SU-DHL-6 (cell line): Measurements from ENCODE around the gene ADCY2.

Experiments
- H2AFZ ChIP-seq: fragments of 200-600 bp; sonication (generic); 2 replicates; pipeline ENCODE4 v1.6.1; 2014; ENCODE audit warnings: low read depth, mild to moderate bottlenecking, moderate library complexity, mixed read lengths, antibody characterized with exemption, low read length; ENCODE audit not compliant: severe bottlenecking
- H3F3A ChIP-seq: fragments of 200-600 bp; shearing (Covaris generic); 2 replicates; pipeline ENCODE4 v1.6.0; 2016; ENCODE audit warnings: antibody characterized with exemption, mild to moderate bottlenecking; ENCODE audit not compliant: insufficient read depth
- H3K27ac ChIP-seq: fragments of 200-600 bp; sonication (generic); 2 replicates; pipeline ENCODE4 v1.5.1; 2016; ENCODE audit warnings: low read depth, mild to moderate bottlenecking, low read length, moderate library complexity, mixed read lengths
- H3K27me3 ChIP-seq: fragments of 200-600 bp; sonication (generic), shearing (Covaris generic); 2 replicates; pipeline ENCODE4 v1.6.0; 2014; ENCODE audit warnings: mild to moderate bottlenecking, low read length
- H3K36me3 ChIP-seq: fragments of 200-600 bp; sonication (generic); 2 replicates; pipeline ENCODE4 v1.6.1; 2014; ENCODE audit warnings: mild to moderate bottlenecking, low read length, mixed read lengths
- H3K4me2 ChIP-seq: fragments of 300-600, 200-600 bp; shearing (Covaris generic), sonication (generic); 2 replicates; pipeline ENCODE4 v1.6.0; 2014; ENCODE audit warnings: low read length, low read depth, mild to moderate bottlenecking; ENCODE audit not compliant: poor library complexity, severe bottlenecking
- H3K4me3 ChIP-seq: fragments of 200-600 bp; sonication (generic); 2 replicates; pipeline ENCODE4 v1.5.1; 2014; ENCODE audit warnings: antibody characterized with exemption, low read length, mild to moderate bottlenecking, mixed read lengths; ENCODE audit not compliant: insufficient read depth, poor library complexity, severe bottlenecking
- H3K79me2 ChIP-seq: fragments of 200-600 bp; sonication (generic); 2 replicates; pipeline ENCODE4 v1.6.1; 2014; ENCODE audit warnings: mild to moderate bottlenecking, low read length, moderate library complexity; ENCODE audit not compliant: insufficient read depth
- H3K9ac ChIP-seq: fragments of 200-600 bp; sonication (generic); 2 replicates; pipeline ENCODE4 v1.7.0; 2014; ENCODE audit warnings: mild to moderate bottlenecking, low read length
- H3K9me2 ChIP-seq: fragments of 200-600 bp; sonication (generic); replicated peaks from 2 replicates; pipeline ENCODE4 v1.6.1; 2014; ENCODE audit warnings: low read length; ENCODE audit not compliant: insufficient read depth
- H3K9me3 ChIP-seq: fragments of 200-600 bp; sonication (generic); 2 replicates; pipeline ENCODE4 v1.6.1; 2014; ENCODE audit warnings: low read length, mixed read lengths; ENCODE audit not compliant: insufficient read depth
- H4K20me1 ChIP-seq: fragments of 200-600 bp; sonication (generic); 2 replicates; pipeline ENCODE4 v1.6.1; 2014; ENCODE audit warnings: low read depth, mild to moderate bottlenecking, antibody characterized with exemption, low read length, moderate library complexity, mixed read lengths
- EZH2phosphoT487 ChIP-seq: fragments of 200-600 bp; sonication (generic), shearing (Covaris generic); conservative IDR thresholded peaks from 2 replicates; pipeline ENCODE4 v1.6.1; 2018; ENCODE audit warnings: mild to moderate bottlenecking, antibody characterized with exemption, low read length, moderate library complexity, mixed read lengths
- TF ChIP-seq, protein P1 (sequence below): fragments of 200-600 bp; sonication (generic); IDR thresholded peaks from one replicate; pipeline ENCODE4 v1.5.1; 2017; ENCODE audit warnings: antibody characterized with exemption, mild to moderate bottlenecking, low read length, moderate library complexity; ENCODE audit not compliant: insufficient read depth, poor library complexity, severe bottlenecking

The ADCY2 gene

DNA sequence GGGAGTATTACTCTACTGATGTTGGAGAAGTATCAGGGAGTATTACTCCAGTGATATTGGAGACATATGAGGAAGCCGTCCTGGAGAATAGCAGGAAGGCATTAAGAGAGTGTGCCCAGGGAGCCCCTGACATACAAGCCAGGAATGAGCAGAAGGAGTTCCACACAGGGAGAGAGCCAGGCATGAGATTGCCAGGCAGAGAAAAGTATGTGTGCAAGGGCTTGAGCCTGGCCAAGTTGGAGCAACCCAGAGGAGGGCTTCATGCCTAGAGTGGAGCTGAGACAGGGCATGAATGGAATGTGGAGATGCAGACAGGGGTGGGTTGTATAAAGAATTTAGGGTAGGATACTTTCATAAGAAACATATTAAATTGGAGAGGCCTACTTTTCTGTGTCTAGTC, 213.8 kb downstream of the ADCY2 start:
- Histone ChIP-seq H3K4me3 (no peak overlapping the region), H3K36me3 (no peaks in the 10 kb centered on the region), H3K27ac (no peak overlapping the region), H3F3A (no peaks in the 10 kb centered on the region), H3K9me2 (no peaks in the 10 kb centered on the region), H4K20me1 (no peaks in the 10 kb centered on the region), H3K27me3 (no peaks in the 10 kb centered on the region), H2AFZ (no peak overlapping the region), H3K79me2 (no peaks in the 10 kb centered on the region), H3K9me3 (no peaks in the 10 kb centered on the region), H3K9ac (no peak overlapping the region), H3K4me2 (no peak overlapping the region)
- TF ChIP-seq, protein P1, sequence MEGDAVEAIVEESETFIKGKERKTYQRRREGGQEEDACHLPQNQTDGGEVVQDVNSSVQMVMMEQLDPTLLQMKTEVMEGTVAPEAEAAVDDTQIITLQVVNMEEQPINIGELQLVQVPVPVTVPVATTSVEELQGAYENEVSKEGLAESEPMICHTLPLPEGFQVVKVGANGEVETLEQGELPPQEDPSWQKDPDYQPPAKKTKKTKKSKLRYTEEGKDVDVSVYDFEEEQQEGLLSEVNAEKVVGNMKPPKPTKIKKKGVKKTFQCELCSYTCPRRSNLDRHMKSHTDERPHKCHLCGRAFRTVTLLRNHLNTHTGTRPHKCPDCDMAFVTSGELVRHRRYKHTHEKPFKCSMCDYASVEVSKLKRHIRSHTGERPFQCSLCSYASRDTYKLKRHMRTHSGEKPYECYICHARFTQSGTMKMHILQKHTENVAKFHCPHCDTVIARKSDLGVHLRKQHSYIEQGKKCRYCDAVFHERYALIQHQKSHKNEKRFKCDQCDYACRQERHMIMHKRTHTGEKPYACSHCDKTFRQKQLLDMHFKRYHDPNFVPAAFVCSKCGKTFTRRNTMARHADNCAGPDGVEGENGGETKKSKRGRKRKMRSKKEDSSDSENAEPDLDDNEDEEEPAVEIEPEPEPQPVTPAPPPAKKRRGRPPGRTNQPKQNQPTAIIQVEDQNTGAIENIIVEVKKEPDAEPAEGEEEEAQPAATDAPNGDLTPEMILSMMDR, result no peak
- TF ChIP-seq EZH2phosphoT487, result no peak

DNA sequence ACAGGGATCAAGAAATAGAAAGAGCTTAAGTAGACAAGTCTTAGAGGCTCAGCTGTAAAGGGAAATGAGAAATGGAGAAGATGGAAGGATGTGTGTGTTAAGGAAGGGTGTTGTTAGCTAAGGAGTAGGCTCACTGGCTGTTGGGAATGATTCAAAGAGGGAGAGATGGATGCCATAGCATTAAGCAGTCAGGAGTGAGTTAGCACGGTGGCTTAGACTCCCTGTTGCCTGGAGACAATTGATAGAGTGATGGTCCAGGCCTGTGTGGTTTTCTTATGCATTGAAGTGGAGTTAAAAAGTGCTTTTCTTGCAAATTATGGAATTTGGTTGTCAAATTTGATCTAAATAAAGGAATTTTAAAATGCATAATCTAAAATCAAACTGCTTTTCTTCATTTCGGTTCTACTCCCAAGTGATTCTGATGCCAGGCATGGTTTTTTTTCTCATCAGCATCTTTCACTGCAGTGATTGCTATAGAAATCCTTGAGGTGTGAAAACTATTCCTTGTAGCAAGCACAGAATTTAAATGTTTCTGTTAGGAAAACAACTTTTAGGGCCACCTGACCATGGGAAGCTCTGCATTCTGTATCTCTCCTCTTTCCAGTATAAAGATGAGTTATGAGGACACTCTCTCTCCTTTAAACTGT, 214.7 kb downstream of the ADCY2 start:
- Histone ChIP-seq H2AFZ (no peak overlapping the region), H3K79me2 (no peaks in the 10 kb centered on the region), H4K20me1 (no peaks in the 10 kb centered on the region), H3K9me3 (no peaks in the 10 kb centered on the region), H3K27ac (no peak overlapping the region), H3F3A (no peaks in the 10 kb centered on the region), H3K9ac (no peak overlapping the region), H3K27me3 (no peaks in the 10 kb centered on the region), H3K4me3 (no peak overlapping the region), H3K9me2 (no peaks in the 10 kb centered on the region), H3K36me3 (no peaks in the 10 kb centered on the region), H3K4me2 (no peak overlapping the region)
- TF ChIP-seq EZH2phosphoT487, result no peak
- TF ChIP-seq, protein P1, result no peak

DNA sequence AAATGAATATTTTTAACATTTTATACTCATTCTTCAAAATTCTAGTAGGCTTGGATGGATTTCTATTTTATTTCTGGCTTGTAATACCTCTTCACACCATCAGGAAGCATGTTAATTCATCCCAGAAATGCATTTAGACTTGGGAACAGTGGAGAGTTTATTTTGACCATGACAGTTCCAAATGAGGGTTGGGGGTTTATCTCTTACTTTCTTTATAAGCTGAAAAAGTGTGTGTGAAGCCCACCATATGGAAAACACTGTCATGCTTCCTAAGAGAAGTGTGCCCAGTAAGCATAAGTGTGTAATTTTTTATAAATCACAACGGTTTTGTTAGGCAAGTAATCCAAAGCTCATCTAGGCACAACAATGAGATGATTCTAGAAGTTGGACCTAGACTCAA, 215.6 kb downstream of the ADCY2 start:
- H3K79me2 ChIP-seq, result no peaks in the 10 kb centered on the region
- H3K4me2 ChIP-seq, result no peak overlapping the region
- H3K9ac ChIP-seq, result no peak overlapping the region
- TF ChIP-seq, protein P1, result no peak
- TF ChIP-seq EZH2phosphoT487, result no peak
- H3F3A ChIP-seq, result no peaks in the 10 kb centered on the region
- no peak overlapping the region for H2AFZ ChIP-seq
- H4K20me1 ChIP-seq, result no peaks in the 10 kb centered on the region
- H3K4me3 ChIP-seq, result no peak overlapping the region
- H3K27ac ChIP-seq, result no peak overlapping the region
- no peaks in the 10 kb centered on the region for H3K9me2 ChIP-seq
- H3K27me3 ChIP-seq, result no peaks in the 10 kb centered on the region
- no peaks in the 10 kb centered on the region for H3K9me3 ChIP-seq
- no peaks in the 10 kb centered on the region for H3K36me3 ChIP-seq
